GM12892 (cell line): ENCODE measurements around the gene IL1RN.

ENCODE experiments used
- DNase-seq: peaks from one replicate; pipeline ENCODE4 v3.0.0; 2011; ENCODE audit not compliant: insufficient read length
- FAIRE-seq: peaks from 2 replicates; lab custom pipeline; 2011; peaks lifted over from hg19 to GRCh38; lab: Jason Lieb, UNC
- POLR2A ChIP-seq: IDR thresholded peaks from 2 replicates; pipeline ENCODE4 v1.6.1; 2011; ENCODE audit warnings: low read depth, low read length, control low read depth
- POLR2AphosphoS5 ChIP-seq: IDR thresholded peaks from 2 replicates; pipeline ENCODE4 v1.6.1; 2011; ENCODE audit warnings: low read depth, low read length, control low read depth
- TAF1 ChIP-seq: IDR thresholded peaks from 2 replicates; pipeline ENCODE4 v1.6.1; 2011; ENCODE audit warnings: low read depth, mild to moderate bottlenecking, control low read depth, low read length, borderline replicate concordance

The IL1RN gene

GRCh38 chr2:113105047-113105785 is 22.2 kb upstream of the IL1RN start:
- TF ChIP-seq POLR2AphosphoS5 (no peak), TAF1 (no peak), POLR2A (no peak)
- FAIRE-seq (no peak), DNase-seq (no peak)

DNA sequence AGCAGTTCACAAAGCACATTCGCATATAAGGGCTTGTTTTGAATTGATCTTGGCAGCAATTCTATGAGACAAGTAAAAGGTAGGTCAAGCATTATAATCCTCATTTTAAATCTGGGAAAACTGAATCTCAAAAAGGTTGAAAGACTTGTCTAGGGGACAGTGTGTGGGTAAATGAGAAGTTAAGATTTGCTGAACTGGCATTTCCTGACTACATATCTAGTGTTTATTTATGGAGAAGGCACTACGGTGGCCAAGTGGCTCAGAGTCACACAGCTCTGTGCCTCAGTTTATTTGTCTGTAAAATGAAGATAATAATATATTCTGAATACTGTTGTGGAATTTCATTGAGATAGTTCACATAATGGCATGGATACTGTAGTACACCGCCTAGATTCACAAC is 16.3 kb upstream of the IL1RN start:
- FAIRE-seq, result no peak
- TF ChIP-seq TAF1, result no peak
- no peak for TF ChIP-seq POLR2A

DNA sequence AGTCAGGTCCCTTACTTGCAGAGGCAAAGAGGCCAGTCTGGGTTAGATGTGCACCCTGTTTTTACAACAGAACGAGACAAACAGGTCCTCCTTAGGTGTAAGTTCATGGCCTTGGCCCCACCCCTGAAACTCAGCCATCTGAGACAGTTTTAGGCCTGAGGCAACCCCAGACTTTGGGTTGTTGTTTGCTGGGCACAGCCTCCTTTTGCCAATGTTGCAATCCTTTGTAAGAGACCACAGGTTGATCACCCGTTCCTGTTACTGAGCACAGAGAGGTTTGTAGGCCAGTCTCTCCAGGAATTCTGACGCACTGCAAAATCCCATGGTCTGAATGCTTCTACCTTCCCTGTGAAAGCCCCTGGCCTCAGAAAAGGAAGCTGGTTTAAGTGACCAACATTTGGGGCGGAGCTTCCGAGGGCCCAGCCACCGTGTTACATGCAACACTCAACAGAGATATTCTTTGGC is 15.5 kb upstream of the IL1RN start:
- no peak for TF ChIP-seq POLR2AphosphoS5
- no peak for TF ChIP-seq POLR2A
- no peak for TF ChIP-seq TAF1
- no peak for FAIRE-seq

More for the DNA sequence above, 16.3 kb upstream of the IL1RN start:
- no peak for DNase-seq

GRCh38 chr2:113112441-113112840 is 15.0 kb upstream of the IL1RN start:
- TF ChIP-seq POLR2AphosphoS5 (no peak), POLR2A (no peak), TAF1 (no peak)
- no peak for FAIRE-seq
- DNase-seq, result no peak

More for the DNA sequence above, 15.5 kb upstream of the IL1RN start:
- DNase-seq, result no peak

GRCh38 chr2:113112871-113113270 is 14.5 kb upstream of the IL1RN start:
- no peak for DNase-seq
- no peak for TF ChIP-seq TAF1
- TF ChIP-seq POLR2AphosphoS5, result no peak
- TF ChIP-seq POLR2A, result no peak
- FAIRE-seq, result no peak

DNA sequence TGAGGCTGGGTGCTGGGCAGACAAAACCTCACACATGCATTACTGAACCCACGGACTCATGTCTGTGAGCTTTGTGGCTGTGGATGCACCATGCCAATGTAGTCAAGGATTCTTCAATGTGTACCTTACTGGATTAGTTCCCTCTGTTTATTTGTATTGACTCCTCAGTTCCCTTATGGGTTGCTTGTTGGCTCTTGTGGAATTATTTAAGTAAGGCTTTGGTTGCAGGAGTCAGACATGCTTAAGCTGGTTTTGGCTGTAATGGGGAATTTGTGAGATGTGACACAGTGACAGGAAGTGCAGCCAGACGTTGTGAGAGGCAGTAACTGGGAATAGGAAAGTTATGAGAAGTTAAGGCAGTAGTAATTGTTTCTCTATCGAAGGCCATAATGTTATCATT is 13.6 kb upstream of the IL1RN start:
- DNase-seq (no peak), FAIRE-seq (no peak)
- TF ChIP-seq POLR2AphosphoS5, result no peak
- no peak for TF ChIP-seq TAF1
- no peak for TF ChIP-seq POLR2A

- DNase-seq (no peak), FAIRE-seq (peak; percentile 54)
- TF ChIP-seq POLR2A (no peak), TAF1 (no peak), POLR2AphosphoS5 (no peak)
Measured at GRCh38 chr2:113114224-113114945, 13.0 kb upstream of the IL1RN start.

GRCh38 chr2:113114996-113115395 is 12.4 kb upstream of the IL1RN start:
- FAIRE-seq, result no peak
- TF ChIP-seq POLR2AphosphoS5 (no peak), TAF1 (no peak), POLR2A (no peak)
- DNase-seq, result no peak

GRCh38 chr2:113116100-113116958 is 11.1 kb upstream of the IL1RN start:
- FAIRE-seq, result no peak

GRCh38 chr2:113117541-113118262 is 9.7 kb upstream of the IL1RN start:
- FAIRE-seq, result no peak

More at GRCh38 chr2:113116100-113116958, 11.1 kb upstream of the IL1RN start:
- no peak for TF ChIP-seq POLR2A
- no peak for TF ChIP-seq POLR2AphosphoS5
- TF ChIP-seq TAF1, result no peak
- no peak for DNase-seq

DNA sequence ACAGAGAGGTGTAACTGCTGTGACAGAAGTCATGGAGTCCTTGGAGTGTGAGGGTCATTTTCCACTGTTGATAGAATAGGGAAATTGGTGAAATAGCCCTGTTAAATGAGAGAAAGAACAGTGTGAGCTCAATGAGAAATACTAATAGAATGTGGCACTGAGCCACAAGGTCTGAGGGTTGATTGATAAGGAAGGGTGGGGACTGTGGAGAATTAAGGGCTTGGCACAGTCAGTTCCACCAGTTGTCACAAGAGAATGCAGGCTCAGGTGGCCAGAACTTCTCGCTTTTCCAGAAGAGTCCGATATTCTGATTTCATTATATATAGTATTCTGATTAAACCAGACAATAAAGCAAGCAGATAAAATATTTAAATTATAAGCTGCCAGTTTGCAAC is 9.1 kb upstream of the IL1RN start:
- DNase-seq (no peak), FAIRE-seq (no peak)
- no peak for TF ChIP-seq POLR2AphosphoS5
- TF ChIP-seq TAF1, result no peak
- TF ChIP-seq POLR2A, result no peak

More at GRCh38 chr2:113117541-113118262, 9.7 kb upstream of the IL1RN start:
- no peak for DNase-seq
- TF ChIP-seq POLR2A (no peak), TAF1 (no peak), POLR2AphosphoS5 (no peak)
